Stomach (tissue), 4 donors: ENCODE results near the gene RASSF3.

Source experiments
- CTCF ChIP-seq, 7 experiments: fragments of 450-650 bp in 4 of 7; fragments of 200-600 bp in 3 of 7; sonication (generic) in 3 of 7; IDR thresholded peaks; one replicate each; pipeline ENCODE4 v1.5.1; 2016 to 2019; ENCODE audit warnings: antibody characterized with exemption in 7 of 7, control low read depth in 2 of 7, mild to moderate bottlenecking in 1 of 7
- POLR2AphosphoS5 ChIP-seq, 3 donors: sonication (generic); formaldehyde crosslinking; IDR thresholded peaks; one replicate each; pipeline ENCODE4 v1.6.1; 2016; ENCODE audit warnings: antibody characterized with exemption in 3 of 3

GRCh38 chr12:64745259-64745807 lies 135.0 kb downstream of the RASSF3 start:
- TF ChIP-seq CTCF (IDR thresholded peaks at IDR 0.05) (no peak), POLR2AphosphoS5 (IDR thresholded peaks at IDR 0.05) (no peak)
